ENCODE measurements around the gene NELL1.
"Not testable (repeated sequence)": the region's sequence is repeated elsewhere in the genome, so short reads cannot be mapped to it uniquely, and the experiment has no call there.

Gene NELL1

DNA sequence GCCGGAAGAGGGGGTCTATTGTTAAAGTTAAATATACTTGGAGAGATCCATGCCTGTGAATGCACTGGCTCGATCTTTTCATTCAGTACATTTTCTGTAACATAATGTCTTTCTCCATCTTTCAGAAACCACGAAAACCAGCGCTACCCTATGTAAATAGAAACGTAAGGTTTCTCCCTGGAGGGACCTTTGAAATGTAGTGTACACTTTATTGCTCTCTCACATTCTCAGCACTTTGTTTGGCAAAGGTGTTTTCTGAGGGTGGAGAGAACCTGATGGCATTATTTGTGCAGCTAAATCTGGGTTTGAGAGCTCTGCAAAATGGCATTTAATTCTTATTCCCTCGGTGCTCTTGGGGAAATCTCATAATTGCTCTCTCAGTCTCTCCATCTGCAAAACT, 468.4 kb downstream of the NELL1 start:
- in situ Hi-C loops (cut with HindIII; ENCODE audit: low sequenced_read_pairs): no loop called here
- H3K4me3 ChIP-seq (ENCODE audit: low read depth, low read length): no peak overlapping the region
- TF ChIP-seq, protein P1, sequence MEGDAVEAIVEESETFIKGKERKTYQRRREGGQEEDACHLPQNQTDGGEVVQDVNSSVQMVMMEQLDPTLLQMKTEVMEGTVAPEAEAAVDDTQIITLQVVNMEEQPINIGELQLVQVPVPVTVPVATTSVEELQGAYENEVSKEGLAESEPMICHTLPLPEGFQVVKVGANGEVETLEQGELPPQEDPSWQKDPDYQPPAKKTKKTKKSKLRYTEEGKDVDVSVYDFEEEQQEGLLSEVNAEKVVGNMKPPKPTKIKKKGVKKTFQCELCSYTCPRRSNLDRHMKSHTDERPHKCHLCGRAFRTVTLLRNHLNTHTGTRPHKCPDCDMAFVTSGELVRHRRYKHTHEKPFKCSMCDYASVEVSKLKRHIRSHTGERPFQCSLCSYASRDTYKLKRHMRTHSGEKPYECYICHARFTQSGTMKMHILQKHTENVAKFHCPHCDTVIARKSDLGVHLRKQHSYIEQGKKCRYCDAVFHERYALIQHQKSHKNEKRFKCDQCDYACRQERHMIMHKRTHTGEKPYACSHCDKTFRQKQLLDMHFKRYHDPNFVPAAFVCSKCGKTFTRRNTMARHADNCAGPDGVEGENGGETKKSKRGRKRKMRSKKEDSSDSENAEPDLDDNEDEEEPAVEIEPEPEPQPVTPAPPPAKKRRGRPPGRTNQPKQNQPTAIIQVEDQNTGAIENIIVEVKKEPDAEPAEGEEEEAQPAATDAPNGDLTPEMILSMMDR (IDR thresholded peaks at IDR 0.05; ENCODE audit: low read depth, low read length): no peak
- DNase-seq (ENCODE audit: low read depth, low spot score): no peak

DNA sequence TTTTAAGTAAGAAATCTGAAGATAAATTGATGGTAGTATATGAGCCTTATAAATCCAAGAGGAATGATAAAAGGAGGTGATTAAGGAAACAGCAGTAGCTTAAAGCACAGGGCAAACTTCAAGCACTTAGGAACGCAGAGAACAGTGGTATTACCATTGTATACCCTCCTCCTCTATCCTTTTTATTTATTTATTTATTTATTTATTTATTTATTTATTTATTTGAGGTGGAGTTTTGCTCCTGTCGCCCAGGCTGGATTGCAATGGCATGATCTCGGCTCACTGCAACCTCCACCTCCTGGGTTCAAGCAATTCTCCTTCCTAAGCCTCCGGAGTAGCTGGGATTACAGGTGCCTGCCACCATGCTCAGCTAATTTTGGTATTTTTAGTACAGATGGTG, 472.2 kb downstream of the NELL1 start:
- DNase-seq (ENCODE audit: low read depth, low spot score); in situ Hi-C loops (cut with HindIII; ENCODE audit: low sequenced_read_pairs): not testable (repeated sequence)

DNA sequence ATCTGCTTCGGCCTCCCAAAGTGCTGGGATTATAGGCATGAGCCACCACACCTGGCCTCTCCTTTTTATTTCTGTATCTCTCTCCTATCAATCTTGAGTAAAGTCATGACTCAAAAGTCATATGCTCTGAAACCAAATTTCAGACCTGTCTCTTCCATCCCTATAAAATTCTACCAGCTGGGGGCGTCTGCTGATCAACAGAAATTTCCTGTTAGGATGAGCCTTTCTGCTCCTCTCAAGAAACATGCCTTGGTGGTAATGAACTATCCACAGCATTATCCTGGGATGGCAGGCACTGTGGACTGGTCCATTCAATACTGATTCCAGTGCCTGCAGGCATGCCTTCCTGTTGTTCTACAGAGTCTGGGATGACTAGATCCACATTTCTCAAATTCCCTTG, 472.6 kb downstream of the NELL1 start:
- in situ Hi-C loops (cut with HindIII; ENCODE audit: low sequenced_read_pairs): no loop called here
- DNase-seq (ENCODE audit: low read depth, low spot score): no peak
- no peak overlapping the region for H3K4me3 ChIP-seq (ENCODE audit: low read depth, low read length)
- TF ChIP-seq, protein P1 (IDR thresholded peaks at IDR 0.05; ENCODE audit: low read depth, low read length): no peak

More for the DNA sequence above, 472.2 kb downstream of the NELL1 start:
- not testable (repeated sequence) for H3K4me3 ChIP-seq (ENCODE audit: low read depth, low read length)

DNA sequence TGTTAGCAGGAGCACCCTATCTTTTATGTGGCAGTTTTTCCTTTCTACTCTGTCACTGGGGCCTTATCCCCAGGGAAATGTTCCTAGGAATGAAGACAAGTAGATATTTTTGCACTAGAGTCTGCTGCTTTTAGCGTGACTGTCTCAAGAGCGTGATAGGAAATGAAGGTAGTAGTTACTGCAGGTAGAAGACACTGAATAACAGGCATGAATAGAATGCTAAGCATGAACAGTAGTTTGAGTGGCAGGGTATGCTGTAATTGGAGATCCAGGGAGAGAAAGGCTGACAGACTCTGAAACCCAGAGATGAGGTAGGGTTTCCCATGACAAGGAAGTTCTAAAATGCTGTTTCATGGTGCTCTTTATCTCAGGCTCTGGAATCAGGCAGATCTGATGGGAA, 475.1 kb downstream of the NELL1 start:
- no peak overlapping the region for H3K4me3 ChIP-seq (ENCODE audit: low read depth, low read length)
- TF ChIP-seq, protein P1 (IDR thresholded peaks at IDR 0.05; ENCODE audit: low read depth, low read length): no peak
- DNase-seq (ENCODE audit: low read depth, low spot score): no peak
- in situ Hi-C loops (cut with HindIII; ENCODE audit: low sequenced_read_pairs): no loop called here

DNA sequence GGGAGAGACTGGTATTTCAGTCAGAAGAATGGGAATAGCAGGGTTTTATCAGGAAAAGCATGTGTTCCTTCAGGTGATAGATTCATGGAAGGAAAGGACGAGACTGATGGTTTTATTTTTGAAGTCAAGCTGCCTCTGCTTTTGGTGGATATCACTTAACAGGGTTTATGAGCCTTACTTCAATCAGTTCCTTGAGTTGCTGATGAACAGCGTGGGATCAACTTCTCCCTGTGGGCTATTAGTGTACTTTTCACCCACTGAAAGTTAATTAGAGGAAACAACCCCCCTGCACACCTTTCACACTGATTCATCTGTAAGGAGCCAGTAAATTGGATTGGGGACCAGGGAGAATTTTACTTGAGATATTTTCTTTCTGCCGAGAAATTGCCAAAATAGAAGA, 479.0 kb downstream of the NELL1 start:
- no peak overlapping the region for H3K4me3 ChIP-seq (ENCODE audit: low read depth, low read length)
- TF ChIP-seq, protein P1 (IDR thresholded peaks at IDR 0.05; ENCODE audit: low read depth, low read length): no peak
- DNase-seq (ENCODE audit: low read depth, low spot score): no peak
- in situ Hi-C loops (cut with HindIII; ENCODE audit: low sequenced_read_pairs): no loop called here

DNA sequence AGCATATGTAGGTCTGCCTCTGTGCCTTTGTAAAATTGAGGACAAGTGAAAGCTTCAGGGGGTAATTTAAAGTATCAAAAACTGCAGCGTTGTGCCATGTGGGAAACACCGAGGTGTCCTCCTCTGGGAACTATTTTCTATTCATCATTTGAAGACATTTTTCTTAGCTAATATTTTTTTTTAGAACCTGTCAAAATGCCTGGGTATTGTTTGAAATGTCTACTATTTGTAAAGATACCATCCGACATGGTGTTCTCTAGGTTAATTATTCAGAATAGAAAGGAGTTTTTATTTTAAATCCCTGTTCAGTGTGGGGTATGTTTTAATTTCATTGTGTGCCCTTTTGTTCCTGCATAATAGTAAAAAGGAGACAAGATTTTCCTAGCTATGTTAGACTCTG, 490.8 kb downstream of the NELL1 start:
- in situ Hi-C loops (cut with HindIII; ENCODE audit: low sequenced_read_pairs): no loop called here
- TF ChIP-seq, protein P1 (IDR thresholded peaks at IDR 0.05; ENCODE audit: low read depth, low read length): no peak
- no peak for DNase-seq (ENCODE audit: low read depth, low spot score)
- H3K4me3 ChIP-seq (ENCODE audit: low read depth, low read length): no peak overlapping the region

DNA sequence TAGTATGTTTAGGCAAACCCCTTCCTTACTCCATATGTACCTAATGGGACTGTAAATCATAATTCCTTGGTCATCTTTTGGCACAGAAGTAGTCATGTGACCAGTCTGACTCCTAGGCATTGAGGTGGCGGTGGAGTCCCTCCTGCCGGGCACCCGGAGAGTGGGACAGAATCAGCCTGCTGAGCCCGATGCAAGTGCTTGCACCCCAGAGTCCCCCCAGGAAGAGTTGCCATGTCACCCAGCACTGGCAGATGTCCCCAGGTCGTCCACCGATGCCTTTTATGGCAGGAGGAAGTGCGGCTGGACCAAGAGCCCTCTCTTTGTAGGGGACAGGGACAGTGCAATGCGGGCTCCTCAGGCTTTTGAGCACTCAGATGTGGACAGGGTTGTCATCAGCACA, 500.3 kb downstream of the NELL1 start:
- no peak for DNase-seq (ENCODE audit: low read depth, low spot score)
- TF ChIP-seq, protein P1 (IDR thresholded peaks at IDR 0.05; ENCODE audit: low read depth, low read length): no peak
- in situ Hi-C loops (cut with HindIII; ENCODE audit: low sequenced_read_pairs): no loop called here
- H3K4me3 ChIP-seq (ENCODE audit: low read depth, low read length): no peak overlapping the region

All from astrocyte of the spinal cord (primary cell).